ENCODE data around the gene AVP. TPM values are rescaled to one million over a fixed set of nuclear protein-coding genes. Genes with fewer than 3 reads are reported as not detected.

Gene AVP
- total and polyA plus RNA-seq, 2 of the 13 experiments (the other 11 are each of a cell fraction or from before 2014, with no cell fraction given) = 0.12 TPM; not detected in 1

DNA sequence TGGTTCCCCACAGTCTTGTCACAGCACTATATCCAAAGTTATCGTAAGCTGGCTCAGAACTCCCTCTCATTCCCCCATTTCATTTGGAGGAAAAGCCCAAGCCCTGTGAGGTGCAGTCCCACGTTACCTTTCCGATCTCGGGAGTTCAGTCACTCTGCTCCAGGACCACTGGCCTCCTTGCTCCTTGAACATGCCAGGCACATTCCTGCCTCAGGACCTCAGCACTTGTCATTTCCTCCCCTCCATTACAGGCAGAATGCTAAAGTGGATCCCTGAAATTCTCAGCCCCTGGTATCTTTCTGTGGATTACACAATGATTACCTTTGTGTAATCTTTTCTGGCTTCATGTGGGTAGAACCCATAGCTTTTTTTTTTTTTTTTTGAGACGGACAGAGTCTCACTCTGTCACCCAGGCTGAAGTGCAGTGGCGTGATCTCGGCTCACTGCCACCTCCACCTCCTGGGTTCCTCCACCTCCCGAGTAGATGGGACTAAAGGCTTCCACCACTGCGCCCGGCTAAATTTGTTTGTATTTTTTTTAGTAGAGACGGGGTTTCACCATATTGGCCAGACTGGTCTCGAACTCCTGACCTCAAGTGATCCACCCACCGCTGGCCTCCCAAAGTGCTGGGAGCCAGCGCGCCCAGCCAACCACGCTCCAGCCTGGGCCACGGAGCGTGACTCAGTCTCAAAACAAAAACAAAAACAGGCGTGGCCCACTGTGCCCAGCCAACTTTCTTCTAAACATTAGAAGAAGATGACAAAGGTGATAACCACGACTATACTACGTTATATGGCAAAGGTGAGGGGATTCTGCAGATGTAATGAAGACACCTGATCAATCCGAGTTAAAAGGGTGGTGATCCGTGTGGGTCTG lies 17.1 kb downstream of the AVP start (continued):
- TF ChIP-seq FOXP1 (IDR thresholded peaks at IDR 0.05) = no peak
- TF ChIP-seq FOXP1 (CRISPR knock-in tag; IDR thresholded peaks at IDR 0.05) = peak; percentile 52
- TF ChIP-seq KDM4B (CRISPR knock-in tag; IDR thresholded peaks at IDR 0.05) = no peak
- peak; percentile 55 for TF ChIP-seq TEAD3 (CRISPR knock-in tag; optimal IDR thresholded peaks at IDR 0.05; ENCODE audit: borderline replicate concordance)
- TF ChIP-seq ZNF362 (CRISPR knock-in tag; IDR thresholded peaks at IDR 0.05; ENCODE audit: borderline replicate concordance) = 0 out of 2 replicates have a peak, but pooled peaks have one; percentile 11
- no peak for TF ChIP-seq LCORL (IDR thresholded peaks at IDR 0.05)
- TF ChIP-seq LCORL (CRISPR knock-in tag; IDR thresholded peaks at IDR 0.05) = no peak
- peak; percentile 61; the same call in 1 of the 2 replicates for TF ChIP-seq CEBPB (IDR thresholded peaks at IDR 0.05; ENCODE audit: borderline replicate concordance, low read depth, low read length)
- TF ChIP-seq, protein P1, sequence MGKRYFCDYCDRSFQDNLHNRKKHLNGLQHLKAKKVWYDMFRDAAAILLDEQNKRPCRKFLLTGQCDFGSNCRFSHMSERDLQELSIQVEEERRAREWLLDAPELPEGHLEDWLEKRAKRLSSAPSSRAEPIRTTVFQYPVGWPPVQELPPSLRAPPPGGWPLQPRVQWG (CRISPR knock-in tag; IDR thresholded peaks at IDR 0.05; ENCODE audit: borderline replicate concordance, low read depth) = no peak
- TF ChIP-seq POLR2G (IDR thresholded peaks at IDR 0.05; ENCODE audit: low read depth, low read length) = no peak
- TF ChIP-seq DPF2 (CRISPR knock-in tag; IDR thresholded peaks at IDR 0.05; ENCODE audit: borderline replicate concordance, low read depth) = 0 out of 2 replicates have a peak, but pooled peaks have one; percentile 13
- no peak for TF ChIP-seq ATAD3A (CRISPR knock-in tag; IDR thresholded peaks at IDR 0.05)
- TF ChIP-seq, protein P2, sequence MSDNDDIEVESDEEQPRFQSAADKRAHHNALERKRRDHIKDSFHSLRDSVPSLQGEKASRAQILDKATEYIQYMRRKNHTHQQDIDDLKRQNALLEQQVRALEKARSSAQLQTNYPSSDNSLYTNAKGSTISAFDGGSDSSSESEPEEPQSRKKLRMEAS (IDR thresholded peaks at IDR 0.05) = 0 out of 2 replicates have a peak, but pooled peaks have one; percentile 35
- TF ChIP-seq ZNF281 (CRISPR knock-in tag; IDR thresholded peaks at IDR 0.05; ENCODE audit: borderline replicate concordance) = no peak

Data from HepG2 (cell line).